CD4-positive, alpha-beta T cell treated with Interleukin-17A for 1 hour (primary cell): ENCODE data around the gene OST4.
A peak's percentile ranks its signal among the peaks of the same experiment; 100 is the strongest.
"Not testable (repeated sequence)": the region's sequence is repeated elsewhere in the genome, so short reads cannot be mapped to it uniquely, and the experiment has no call there.

Source experiments
- DNase-seq: peaks from one replicate; pipeline ENCODE4 v3.0.0-alpha.2; 2020

Gene OST4

GRCh38 chr2:27071277-27071989 lies at the start of gene OST4:
Gene OST4 (minus strand): TSS chr2:27071654.
- peak; percentile 91 for DNase-seq

GRCh38 chr2:27119330-27119670 lies 47.8 kb upstream of the OST4 start:
- DNase-seq = not testable (repeated sequence)

GRCh38 chr2:27118525-27119329 lies 47.3 kb upstream of the OST4 start, which contains the start of gene CGREF1:
Gene CGREF1 (minus strand): TSS chr2:27119128. CDS start chr2:27104366, 14,762 bp downstream.
- no peak for DNase-seq

- no peak for DNase-seq
Measured at GRCh38 chr2:27117995-27118524, 46.6 kb upstream of the OST4 start.

DNA sequence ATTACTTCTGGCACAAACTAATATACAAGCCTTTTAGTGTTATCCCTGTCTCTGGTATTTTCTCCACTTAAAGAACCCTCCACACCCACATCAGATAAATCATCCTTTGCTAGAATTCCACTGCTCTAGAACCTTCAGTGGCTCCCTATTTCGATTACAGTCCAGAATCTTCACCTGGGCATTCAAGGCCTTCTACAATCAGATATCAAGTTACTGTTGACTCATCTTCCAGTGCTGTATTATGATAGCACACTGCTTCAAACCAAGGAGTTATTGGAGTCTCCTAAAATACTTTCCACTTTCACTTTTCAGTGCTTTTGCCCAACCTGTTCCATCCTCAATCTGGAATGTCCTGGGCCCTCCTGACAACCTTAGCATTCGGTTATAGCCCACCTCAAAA lies 44.1 kb upstream of the OST4 start:
- DNase-seq = no peak

- DNase-seq = not testable (repeated sequence)
Measured at GRCh38 chr2:27111392-27112078, 40.1 kb upstream of the OST4 start.

GRCh38 chr2:27110603-27111352 lies 39.3 kb upstream of the OST4 start:
- not testable (repeated sequence) for DNase-seq

- no peak for DNase-seq
Measured at GRCh38 chr2:27109083-27109482, 37.6 kb upstream of the OST4 start.

- DNase-seq = no peak
Measured at GRCh38 chr2:27108221-27108620, 36.8 kb upstream of the OST4 start.

DNA sequence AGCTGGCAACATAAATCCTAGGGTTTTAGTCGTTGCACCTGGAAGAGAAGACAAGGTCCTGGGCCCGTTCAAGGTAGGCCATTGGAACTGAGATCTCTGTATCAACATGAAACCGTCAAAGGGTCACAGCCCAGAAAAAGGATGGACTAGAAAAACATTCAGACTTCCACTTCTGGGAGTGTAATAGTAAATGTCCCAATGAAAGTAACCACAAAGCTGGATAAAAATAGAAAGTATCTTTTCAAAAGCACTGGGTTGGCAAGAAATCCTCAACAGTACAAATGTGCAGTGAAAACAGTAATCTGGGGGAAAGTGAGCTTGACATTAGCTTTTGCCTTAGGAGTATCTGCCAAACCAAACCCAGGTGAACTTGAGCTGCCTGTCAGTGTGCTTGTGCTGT lies 34.5 kb upstream of the OST4 start:
- DNase-seq = no peak

- no peak for DNase-seq
Measured at GRCh38 chr2:27102329-27102728, 30.9 kb upstream of the OST4 start.

DNA sequence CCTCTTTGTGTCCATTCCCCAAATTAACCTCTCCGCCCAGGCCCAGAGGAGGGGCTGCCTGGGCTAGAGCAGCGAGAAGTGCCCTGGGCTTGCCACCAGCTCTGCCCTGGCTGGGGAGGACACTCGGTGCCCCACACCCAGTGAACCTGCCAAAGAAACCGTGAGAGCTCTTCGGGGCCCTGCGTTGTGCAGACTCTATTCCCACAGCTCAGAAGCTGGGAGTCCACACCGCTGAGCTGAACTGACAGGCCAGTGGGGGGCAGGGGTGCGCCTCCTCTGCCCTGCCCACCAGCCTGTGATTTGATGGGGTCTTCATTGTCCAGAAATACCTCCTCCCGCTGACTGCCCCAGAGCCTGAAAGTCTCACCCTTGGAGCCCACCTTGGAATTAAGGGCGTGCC lies 28.6 kb upstream of the OST4 start:
- no peak for DNase-seq

- DNase-seq = no peak
Measured at GRCh38 chr2:27099334-27099955, 28.0 kb upstream of the OST4 start.

- no peak for DNase-seq
Measured at GRCh38 chr2:27097341-27097740, 25.9 kb upstream of the OST4 start.

DNA sequence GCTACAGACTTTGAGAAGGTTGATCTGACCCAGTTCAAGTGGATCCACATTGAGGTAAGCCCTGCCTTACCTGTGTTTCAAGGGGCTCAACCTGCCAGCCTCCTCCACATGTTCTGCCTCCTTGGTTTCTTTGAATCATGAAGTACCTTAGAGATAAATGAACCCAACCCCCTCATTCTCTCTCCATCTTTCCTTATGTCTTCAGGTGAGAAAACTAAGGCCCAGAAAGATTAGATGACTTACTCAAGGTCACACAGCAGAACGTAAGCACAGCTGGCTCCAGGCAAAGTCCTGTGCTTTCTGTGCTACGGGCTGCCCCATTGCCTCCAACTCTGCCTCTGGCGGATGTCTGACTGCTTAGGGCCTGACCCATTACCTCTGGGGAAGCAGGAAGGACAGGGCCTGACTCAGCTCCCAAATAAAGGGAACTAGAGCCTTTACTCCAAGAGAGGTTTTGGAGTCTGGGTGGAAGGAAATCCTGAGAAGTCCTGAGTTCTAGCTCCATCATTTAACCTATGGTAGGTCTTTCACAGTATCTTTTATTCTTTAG lies 25.4 kb upstream of the OST4 start:
- DNase-seq = no peak

DNA sequence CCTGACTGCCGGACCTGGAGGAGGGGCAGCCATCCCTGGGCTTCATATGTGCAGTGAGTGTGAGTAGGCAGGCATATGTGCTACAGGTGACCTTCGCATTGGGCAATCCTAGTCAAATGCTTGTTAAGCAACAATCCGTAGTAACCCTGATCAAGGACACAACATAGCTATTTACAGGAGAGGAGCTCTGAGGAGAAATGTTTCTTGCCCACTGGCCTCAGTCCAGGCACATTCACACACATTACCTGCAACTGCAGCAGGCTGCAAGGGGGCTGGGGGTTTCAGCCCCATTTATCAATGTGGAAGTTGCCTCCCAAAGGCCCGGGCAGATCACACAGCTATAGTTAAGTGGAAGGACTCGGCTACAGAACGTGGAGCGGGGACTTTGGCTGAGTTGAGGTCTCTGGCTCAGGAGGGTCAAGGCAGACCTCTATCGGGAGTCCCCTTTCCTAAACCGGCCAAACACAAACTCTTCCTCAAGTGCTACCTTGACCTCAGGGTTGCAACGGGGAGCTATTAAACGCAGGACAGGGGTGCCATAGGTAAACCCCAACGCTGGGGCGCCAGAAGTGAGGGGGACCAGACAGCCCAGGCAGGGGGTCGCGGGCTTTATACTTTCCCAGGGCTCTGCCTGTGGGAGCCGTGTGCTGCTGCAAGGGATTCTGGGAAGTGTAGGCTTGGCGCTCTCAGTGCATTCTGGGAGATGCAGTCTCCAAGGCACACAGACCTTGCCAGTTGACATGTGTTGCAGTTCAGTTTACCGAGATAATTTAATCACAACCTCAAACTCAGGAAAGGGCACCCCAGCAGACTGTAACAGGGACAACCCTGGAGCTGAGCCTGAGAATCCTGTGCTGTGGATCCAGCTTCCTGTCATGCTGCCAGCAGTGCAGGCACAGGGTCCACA lies 24.5 kb upstream of the OST4 start:
- DNase-seq = peak; percentile 61

DNA sequence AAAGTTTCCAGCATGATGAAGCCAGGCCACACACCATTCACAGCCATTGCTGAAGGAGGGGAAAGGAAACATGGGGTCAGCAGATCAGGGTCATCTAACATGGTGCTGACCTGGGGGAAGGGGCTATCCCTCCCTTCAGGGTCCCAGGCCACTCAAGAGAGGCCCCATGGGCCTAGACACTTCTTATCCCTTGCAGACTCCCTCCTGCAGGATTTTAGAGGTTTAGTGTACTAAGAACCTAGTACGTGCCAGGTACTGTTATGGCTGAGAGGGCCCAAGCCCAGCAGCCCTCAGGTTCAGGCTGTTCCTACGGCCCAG lies 23.9 kb upstream of the OST4 start:
- DNase-seq = no peak

- DNase-seq = no peak
Measured at GRCh38 chr2:27094353-27094984, 23.0 kb upstream of the OST4 start.

GRCh38 chr2:27093430-27094352 lies 22.2 kb upstream of the OST4 start:
- DNase-seq = no peak
